Fibroblast of skin of left biceps (primary cell): ENCODE results near the gene RAB10.
"Not testable (repeated sequence)": the region's sequence is repeated elsewhere in the genome, so short reads cannot be mapped to it uniquely, and the experiment has no call there.

Source experiments
- DNase-seq, 2 experiments: peaks; one replicate each; pipeline ENCODE4 v3.0.0-alpha.2; 2013; ENCODE audit warnings: low read depth in 2 of 2

Gene RAB10

GRCh38 chr2:26058390-26058789 is 24.5 kb downstream of the RAB10 start:
- DNase-seq, result no peak

- no peak for DNase-seq
Observed at GRCh38 chr2:26059542-26059941, 25.7 kb downstream of the RAB10 start.

- DNase-seq, result no peak
Observed at GRCh38 chr2:26061539-26061938, 27.7 kb downstream of the RAB10 start.

- no peak for DNase-seq
Observed at GRCh38 chr2:26064846-26065245, 31.0 kb downstream of the RAB10 start.

GRCh38 chr2:26067186-26067974 is 33.5 kb downstream of the RAB10 start:
- DNase-seq, result no peak

GRCh38 chr2:26067980-26068507 is 34.2 kb downstream of the RAB10 start:
- DNase-seq, result no peak

- DNase-seq, result peak; percentile 59 to 61
Observed at GRCh38 chr2:26068602-26069298, 34.9 kb downstream of the RAB10 start.

- no peak for DNase-seq
Observed at GRCh38 chr2:26070730-26071129, 36.8 kb downstream of the RAB10 start.

GRCh38 chr2:26072925-26073768 is 39.3 kb downstream of the RAB10 start:
- DNase-seq, result no peak

- DNase-seq, result no peak
Observed at GRCh38 chr2:26073830-26074229, 39.9 kb downstream of the RAB10 start.

- DNase-seq, result no peak
Observed at GRCh38 chr2:26074676-26075075, 40.8 kb downstream of the RAB10 start.

- no peak for DNase-seq
Observed at GRCh38 chr2:26075173-26075572, 41.3 kb downstream of the RAB10 start.

- DNase-seq, result no peak
Observed at GRCh38 chr2:26076001-26076587, 42.2 kb downstream of the RAB10 start.

- DNase-seq, result no peak
Observed at GRCh38 chr2:26077291-26077690, 43.4 kb downstream of the RAB10 start.

- no peak for DNase-seq
Observed at GRCh38 chr2:26078939-26079338, 45.1 kb downstream of the RAB10 start.

GRCh38 chr2:26080356-26080755 is 46.5 kb downstream of the RAB10 start:
- no peak for DNase-seq

GRCh38 chr2:26080925-26081324 is 47.0 kb downstream of the RAB10 start:
- DNase-seq, result not testable (repeated sequence)

GRCh38 chr2:26081556-26081955 is 47.7 kb downstream of the RAB10 start:
- DNase-seq, result no peak

- DNase-seq, result peak in 1 of 2 experiments; percentile 18
Observed at GRCh38 chr2:26086155-26086637, 52.3 kb downstream of the RAB10 start.

GRCh38 chr2:26086779-26087178 is 52.9 kb downstream of the RAB10 start:
- DNase-seq, result no peak

GRCh38 chr2:26088038-26088643 is 54.3 kb downstream of the RAB10 start:
- no peak for DNase-seq
